H1 (cell line): ENCODE data around the gene WNK2. TPM values are rescaled to one million over a fixed set of nuclear protein-coding genes. Genes with fewer than 3 reads are reported as not detected.

Experiments used
- CTCF ChIA-PET: fragments of 300-600 bp; sonication (Branson Sonifier 250); formaldehyde crosslinking; loops from one replicate; lab custom pipeline; 2021; ENCODE audit not compliant: partially characterized antibody; lab: Charles Lee
- POLR2A ChIA-PET: fragments of 300-600 bp; sonication (Branson Sonifier 250); formaldehyde crosslinking; loops from one replicate; lab custom pipeline; 2021; ENCODE audit warnings: inconsistent platforms; ENCODE audit not compliant: partially characterized antibody; lab: Charles Lee
- DNase-seq, 2 experiments: peaks; one replicate each; pipeline versions ENCODE4 v3.0.0 to v3.0.0-alpha.2; 2010 to 2022; ENCODE audit warnings: low spot score in 2 of 2, low read depth in 1 of 2, mixed read lengths in 1 of 2
- FAIRE-seq: peaks from 2 replicates; lab custom pipeline; 2011; peaks lifted over from hg19 to GRCh38; lab: Jason Lieb, UNC
- H2AFZ ChIP-seq: 2 replicates; pipeline ENCODE4 v1.8.1; 2012; ENCODE audit warnings: low read length, inconsistent platforms
- H2AK5ac ChIP-seq: 2 replicates; pipeline ENCODE4 v1.6.1; 2013; ENCODE audit warnings: low read depth, low read length
- H2BK120ac ChIP-seq: replicated peaks from 2 replicates; pipeline ENCODE3; 2013; ENCODE audit warnings: low read depth, low read length, inconsistent platforms
- H2BK12ac ChIP-seq: 2 replicates; pipeline ENCODE4 v1.6.1; 2013; ENCODE audit warnings: low read depth, low read length
- H2BK15ac ChIP-seq: 2 replicates; pipeline ENCODE4 v1.6.1; 2013; ENCODE audit warnings: low read length
- H2BK20ac ChIP-seq: 2 replicates; pipeline ENCODE4 v1.6.1; 2013; ENCODE audit warnings: low read length
- H2BK5ac ChIP-seq: 2 replicates; pipeline ENCODE4 v1.6.1; 2013; ENCODE audit warnings: low read depth, low read length
- H3K14ac ChIP-seq: 2 replicates; pipeline ENCODE4 v1.6.1; 2013; ENCODE audit warnings: inconsistent platforms; ENCODE audit not compliant: insufficient read length
- H3K18ac ChIP-seq: 2 replicates; pipeline ENCODE4 v1.6.1; 2013; ENCODE audit warnings: low read length; ENCODE audit errors: extremely low read depth
- H3K23ac ChIP-seq: 2 replicates; pipeline ENCODE4 v1.6.1; 2013; ENCODE audit warnings: inconsistent platforms; ENCODE audit not compliant: insufficient read length
- H3K23me2 ChIP-seq: 2 replicates; pipeline ENCODE4 v1.6.1; 2013; ENCODE audit warnings: low read depth, low read length
- H3K27ac ChIP-seq: 2 replicates; pipeline ENCODE4 v1.6.1; 2011; ENCODE audit warnings: low read depth, low read length, inconsistent platforms
- H3K27me3 ChIP-seq, 4 experiments: replicated peaks in 1 of 4; 1 replicate in 1 of 4; 2 replicates in 3 of 4; pipeline versions ENCODE4 v1.6.1 to v1.8.1; 2011 to 2013; ENCODE audit warnings: low read length in 3 of 4, mild to moderate bottlenecking in 3 of 4, inconsistent platforms in 2 of 4, mixed read lengths in 2 of 4, moderate library complexity in 1 of 4; ENCODE audit not compliant: control insufficient read depth in 3 of 4, insufficient read depth in 3 of 4; ENCODE audit errors: extremely low read depth in 1 of 4
- H3K36me3 ChIP-seq, 4 experiments: 2 replicates each; pipeline versions ENCODE4 v1.6.1 to v1.8.1; 2011 to 2013; ENCODE audit warnings: mild to moderate bottlenecking in 4 of 4, low read length in 3 of 4, moderate library complexity in 2 of 4, control low read depth in 1 of 4, inconsistent platforms in 1 of 4; ENCODE audit not compliant: insufficient read depth in 4 of 4, control insufficient read depth in 2 of 4
- H3K4ac ChIP-seq: replicated peaks from 2 replicates; pipeline ENCODE3; 2013; ENCODE audit warnings: low read length, low read depth, mixed read lengths, inconsistent platforms; ENCODE audit not compliant: insufficient read length
- H3K4me1 ChIP-seq, 4 experiments: replicated peaks in 1 of 4; 1 replicate in 1 of 4; 2 replicates in 3 of 4; pipeline versions ENCODE4 v1.6.1 to v1.8.1; 2011 to 2013; ENCODE audit warnings: low read length in 3 of 4, inconsistent platforms in 2 of 4, mixed read lengths in 1 of 4; ENCODE audit not compliant: insufficient read depth in 4 of 4, control insufficient read depth in 3 of 4
- H3K4me2 ChIP-seq, 2 experiments: 2 replicates each; pipeline versions ENCODE4 v1.6.1 to v1.8.1; 2011 to 2013; ENCODE audit warnings: low read depth in 2 of 2, low read length in 2 of 2, control low read depth in 1 of 2, inconsistent platforms in 1 of 2, mild to moderate bottlenecking in 1 of 2; ENCODE audit not compliant: insufficient read depth in 1 of 2
- H3K4me3 ChIP-seq, 4 experiments: fragments of 200-600, 300-600 bp in 1 of 4; sonication (generic), shearing (Covaris generic), sonication (Bioruptor Twin) in 1 of 4; 2 replicates each; pipeline versions ENCODE4 v1.5.1 to v1.8.1; 2011 to 2016; ENCODE audit warnings: low read length in 4 of 4, low read depth in 3 of 4, control low read depth in 2 of 4, inconsistent platforms in 2 of 4, mild to moderate bottlenecking in 2 of 4, mixed read lengths in 1 of 4, moderate library complexity in 1 of 4; ENCODE audit not compliant: insufficient read depth in 2 of 4; ENCODE audit errors: extremely low read depth in 1 of 4
- H3K56ac ChIP-seq: replicated peaks from 2 replicates; pipeline ENCODE3; 2013; ENCODE audit warnings: low read depth, mild to moderate bottlenecking, mixed read lengths, low read length, inconsistent platforms; ENCODE audit not compliant: insufficient read length
- H3K79me1 ChIP-seq: 2 replicates; pipeline ENCODE4 v1.6.1; 2013; ENCODE audit warnings: low read depth, low read length, control low read depth
- H3K79me2 ChIP-seq, 2 experiments: 2 replicates each; pipeline versions ENCODE4 v1.6.1 to v1.8.1; 2012 to 2013; ENCODE audit warnings: low read length in 2 of 2, mild to moderate bottlenecking in 2 of 2, inconsistent platforms in 1 of 2; ENCODE audit not compliant: insufficient read depth in 2 of 2, control insufficient read depth in 1 of 2
- H3K9ac ChIP-seq, 4 experiments: replicated peaks in 1 of 4; 1 replicate in 1 of 4; 2 replicates in 3 of 4; pipeline versions ENCODE4 v1.6.1 to v1.8.1; 2011 to 2013; ENCODE audit warnings: low read depth in 3 of 4, low read length in 3 of 4, control low read depth in 2 of 4, mild to moderate bottlenecking in 2 of 4, moderate library complexity in 2 of 4, inconsistent platforms in 1 of 4; ENCODE audit errors: extremely low read depth in 1 of 4
- H3K9me3 ChIP-seq, 2 experiments: 2 replicates each; pipeline versions ENCODE4 v1.6.1 to v1.8.1; 2012 to 2013; ENCODE audit warnings: mild to moderate bottlenecking in 2 of 2, moderate library complexity in 2 of 2, control low read depth in 1 of 2, inconsistent platforms in 1 of 2, low read depth in 1 of 2, low read length in 1 of 2, mixed read lengths in 1 of 2; ENCODE audit not compliant: insufficient read depth in 2 of 2
- H4K20me1 ChIP-seq, 2 experiments: replicated peaks in 1 of 2; 2 replicates each; pipeline versions ENCODE3 to v1.8.1; 2011 to 2013; ENCODE audit warnings: inconsistent platforms in 2 of 2, low read length in 2 of 2, mild to moderate bottlenecking in 1 of 2; ENCODE audit not compliant: insufficient read depth in 2 of 2, control insufficient read depth in 1 of 2
- H4K5ac ChIP-seq: 2 replicates; pipeline ENCODE4 v1.6.1; 2013; ENCODE audit warnings: low read length, low read depth, mixed read lengths, inconsistent platforms; ENCODE audit not compliant: insufficient read length
- H4K8ac ChIP-seq: 2 replicates; pipeline ENCODE4 v1.8.0; 2013; ENCODE audit warnings: mild to moderate bottlenecking, moderate library complexity, low read length, inconsistent platforms; ENCODE audit not compliant: insufficient read depth; ENCODE audit errors: extremely low read depth
- H4K91ac ChIP-seq: replicated peaks from 2 replicates; pipeline ENCODE3; 2013; ENCODE audit warnings: low read length, mixed read lengths, inconsistent platforms; ENCODE audit not compliant: insufficient read length
- ATF3 ChIP-seq: IDR thresholded peaks from 2 replicates; pipeline ENCODE4 v1.6.1; 2011; ENCODE audit warnings: low read depth, mild to moderate bottlenecking, low read length; ENCODE audit not compliant: insufficient read depth
- CBX5 ChIP-seq: fragments of 300-800, 300-1000 bp; sonication (generic); IDR thresholded peaks from 2 replicates; pipeline ENCODE4 v1.7.1; 2016; ENCODE audit warnings: antibody characterized with exemption, low read length, low read depth
- CTBP2 ChIP-seq: IDR thresholded peaks from 2 replicates; pipeline ENCODE4 v1.7.0; 2011; ENCODE audit warnings: borderline replicate concordance, mild to moderate bottlenecking, moderate library complexity, mixed read lengths, low read length; ENCODE audit not compliant: insufficient read depth, insufficient read length
- JUND ChIP-seq: IDR thresholded peaks from 2 replicates; pipeline ENCODE4 v1.6.1; 2011; ENCODE audit warnings: mild to moderate bottlenecking, improper control_type of control experiment, low read length
- KDM1A ChIP-seq: fragments of 200-600, 300-600 bp; sonication (generic); IDR thresholded peaks from 2 replicates; pipeline ENCODE4 v1.7.1; 2016; ENCODE audit warnings: mild to moderate bottlenecking, low read length, borderline replicate concordance
- MAFK ChIP-seq: IDR thresholded peaks from 2 replicates; pipeline ENCODE4 v1.6.1; 2012; ENCODE audit warnings: low read depth, mild to moderate bottlenecking, improper control_type of control experiment, low read length
- NANOG ChIP-seq: IDR thresholded peaks from 2 replicates; pipeline ENCODE4 v1.6.1; 2011; ENCODE audit warnings: low read length, low read depth, mild to moderate bottlenecking, inconsistent platforms; ENCODE audit not compliant: insufficient read depth, poor library complexity, severe bottlenecking
- POLR2AphosphoS5 ChIP-seq: IDR thresholded peaks from 2 replicates; pipeline ENCODE4 v1.6.1; 2011; ENCODE audit warnings: low read depth, low read length
- SIX5 ChIP-seq: IDR thresholded peaks from 2 replicates; pipeline ENCODE4 v1.6.1; 2011; ENCODE audit warnings: mild to moderate bottlenecking, low read depth, low read length
- SP2 ChIP-seq: IDR thresholded peaks from 2 replicates; pipeline ENCODE4 v1.6.1; 2012; ENCODE audit warnings: mild to moderate bottlenecking, low read length, inconsistent platforms
- TAF1 ChIP-seq: IDR thresholded peaks from 2 replicates; pipeline ENCODE4 v1.6.1; 2011; ENCODE audit warnings: mild to moderate bottlenecking, low read depth, low read length
- TBP ChIP-seq: IDR thresholded peaks from 2 replicates; pipeline ENCODE4 v1.6.1; 2011; ENCODE audit warnings: low read depth, low read length, improper control_type of control experiment
- TEAD4 ChIP-seq: IDR thresholded peaks from 2 replicates; pipeline ENCODE4 v1.6.1; 2012; ENCODE audit warnings: low read depth, low read length, inconsistent platforms, mixed read lengths
- YY1 ChIP-seq: IDR thresholded peaks from 2 replicates; pipeline ENCODE4 v1.6.1; 2011; ENCODE audit warnings: low read depth, mild to moderate bottlenecking, low read length
- WGBS, 2 experiments: shearing (Covaris generic) in 1 of 2; methylation state at CpG; one replicate each; pipeline versions ENCODE4 v1.1.6 to v1.1.7; 2013 to 2015; ENCODE audit warnings: low lambda C conversion rate in 2 of 2, mixed read lengths in 2 of 2, inconsistent platforms in 1 of 2, low coverage in 1 of 2, missing lambda C conversion rate in 1 of 2; ENCODE audit not compliant: insufficient replicate concordance in 2 of 2, insufficient coverage in 1 of 2, insufficient read length in 1 of 2; ENCODE audit errors: extremely low coverage in 1 of 2, missing lambda C conversion rate in 1 of 2; 5-methylcytosine and 5-hydroxymethylcytosine counted together
- polyA plus RNA-seq, 7 experiments: library from polyadenylated mRNA; depleted of rRNA in 3 of 7; stranded (reverse) in 5 of 7; unstranded in 2 of 7; fragments of >200 nt in 5 of 7; fragments of 200-250 nt in 2 of 7; gene quantifications; 1 replicate in 5 of 7; 2 replicates in 1 of 7; 4 replicates in 1 of 7; pipeline versions ENCODE4 v1.2.1 to v1.2.3, GENCODE V29; 2011 to 2013; ENCODE audit warnings: missing spikeins in 2 of 7, mixed read lengths in 2 of 7
- total RNA-seq: library from RNA; stranded (reverse); fragmentation: NEBNext Ultra II Directional; extraction: Animal tissue kit (Norgen Biotek cat#: 25700); gene quantifications from 2 replicates; pipeline ENCODE4 v1.2.1, GENCODE V29; 2021

The WNK2 gene
- total and polyA plus RNA-seq, 2 of the 8 experiments (the other 6 are each of a cell fraction or from before 2014, with no cell fraction given) = 12.0 to 87.2 TPM

- Histone ChIP-seq H3K4me3 (no peak overlapping the region), H3K23me2 (no peaks in the 10 kb centered on the region), H3K9me3 (no peaks in the 10 kb centered on the region), H3K9ac (no peak overlapping the region), H3K79me1 (peaks cover 14% of the 10 kb centered on the region), H2BK20ac (no peak overlapping the region), H2BK12ac (no peak overlapping the region; the same call in 1 of the 2 replicates), H4K91ac (no peak overlapping the region), H2AFZ (no peak overlapping the region), H3K56ac (no peak overlapping the region), H3K36me3 (no peaks in the 10 kb centered on the region; a peak in 1 of 8 replicates), H4K8ac (no peak overlapping the region), H3K27me3 (no peaks in the 10 kb centered on the region), H3K4ac (no peak overlapping the region), H4K20me1 (peaks cover 3 to 9% of the 10 kb centered on the region in 2 experiments), H4K5ac (no peak overlapping the region), H2AK5ac (no peak overlapping the region), H3K4me1 (peaks cover 0 to 15% (median 9%) of the 10 kb centered on the region in 4 experiments; a peak in 6 of 7 replicates), H3K27ac (no peak overlapping the region), H3K23ac (no peak overlapping the region), H2BK5ac (no peak overlapping the region; the same call in 1 of the 2 replicates), H3K14ac (no peak overlapping the region), H3K4me2 (no peak overlapping the region; a peak in 1 of 4 replicates), H2BK15ac (no peak overlapping the region), H3K18ac (no peak overlapping the region; the same call in none of the 2 replicates), H3K79me2 (peaks cover 0 to 34% of the 10 kb centered on the region in 2 experiments; a peak in 2 of 4 replicates), H2BK120ac (no peak overlapping the region)
- WGBS, 2 experiments = 61% methylated on average over 2 of the region's 2 CpGs; no CpG with 5 or more reads in 1 of the 2 experiments
- CTCF ChIA-PET = interaction anchor here (1.0 kb wide), 1 partner anchor 16 kb away, joined by 3 read pairs; no protein-coding TSS in a partner anchor
- FAIRE-seq (no peak), DNase-seq (peak in 1 of 2 experiments; percentile 29)
- POLR2A ChIA-PET = no interaction called here
- TF ChIP-seq MAFK (no peak), CTBP2 (no peak), TBP (no peak), TEAD4 (no peak), ATF3 (no peak), TAF1 (no peak), JUND (no peak), SIX5 (no peak), NANOG (no peak), SP2 (no peak), CBX5 (no peak), YY1 (no peak), KDM1A (no peak), POLR2AphosphoS5 (no peak)
These were observed 40.7 kb downstream of the WNK2 start for GRCh38 chr9:93224591-93224990.
